ENCODE measurements around the gene CARNS1. TPM values are rescaled to one million over a fixed set of nuclear protein-coding genes. Genes with fewer than 3 reads are reported as not detected.

Gene CARNS1
- total and polyA plus RNA-seq, 8 donors, result 0.29 to 33.3 (median 2.9) TPM

DNA sequence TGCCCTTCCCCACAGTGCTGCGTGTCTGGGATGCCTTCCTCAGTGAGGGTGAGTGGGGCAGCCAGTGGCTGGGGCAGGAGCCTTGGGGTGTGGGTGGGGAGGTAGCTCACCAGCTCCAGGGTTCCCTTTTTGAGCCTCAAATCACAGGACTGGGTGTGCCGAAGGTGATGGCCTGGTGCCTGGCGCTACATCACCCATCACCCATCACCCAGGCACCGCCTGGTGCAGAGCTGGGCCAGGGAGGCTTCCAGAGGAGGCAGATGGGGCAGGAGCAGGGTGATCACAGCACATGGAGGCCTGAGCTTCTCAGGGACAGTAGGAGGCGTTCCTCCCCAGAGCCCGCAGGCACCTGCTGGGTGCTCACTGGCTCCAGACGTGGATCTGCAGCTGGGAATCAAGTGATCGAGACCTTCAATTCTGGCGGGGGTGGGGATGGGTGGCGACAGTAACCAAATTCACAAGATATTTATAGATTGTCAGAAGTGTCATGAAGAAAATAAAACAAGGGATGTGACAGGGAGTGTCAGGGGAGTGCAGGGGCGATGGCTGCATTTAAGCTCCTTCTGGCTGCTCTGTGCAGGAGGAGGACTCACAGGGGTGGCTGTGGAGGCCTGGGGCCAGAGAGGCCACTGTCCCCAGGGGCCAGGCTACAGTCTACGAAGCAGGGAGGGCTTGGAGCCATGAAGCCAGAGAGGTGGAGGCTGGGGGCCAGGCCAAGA is 8.3 kb upstream of the CARNS1 start:
- Histone ChIP-seq H3K4me1 (peaks cover 7 to 57% (median 38%) of the 10 kb centered on the region in 4 donors), H3K9me3 (no peaks in the 10 kb centered on the region), H3K27ac (peak overlapping the region in 2 of 5 donors; percentile 57 to 66), H3K36me3 (no peaks in the 10 kb centered on the region), H3K4me3 (peak overlapping the region in 2 of 4 donors; percentile 2 to 14), H3K27me3 (peaks cover 0 to 82% (median 0%) of the 10 kb centered on the region in 3 donors)
- no peak for DNase-seq
- intact Hi-C loops (cut with DNase I; ENCODE audit: low total_unique reads), result no loop called here
- TF ChIP-seq POLR2AphosphoS5 (IDR thresholded peaks at IDR 0.05) (no peak), POLR2A (IDR thresholded peaks at IDR 0.05) (no peak), EP300 (IDR thresholded peaks at IDR 0.05) (no peak)
- 51 to 61% (median 54%) methylated on average over 9 to 12 of the region's 12 CpGs for WGBS, 5 donors

DNA sequence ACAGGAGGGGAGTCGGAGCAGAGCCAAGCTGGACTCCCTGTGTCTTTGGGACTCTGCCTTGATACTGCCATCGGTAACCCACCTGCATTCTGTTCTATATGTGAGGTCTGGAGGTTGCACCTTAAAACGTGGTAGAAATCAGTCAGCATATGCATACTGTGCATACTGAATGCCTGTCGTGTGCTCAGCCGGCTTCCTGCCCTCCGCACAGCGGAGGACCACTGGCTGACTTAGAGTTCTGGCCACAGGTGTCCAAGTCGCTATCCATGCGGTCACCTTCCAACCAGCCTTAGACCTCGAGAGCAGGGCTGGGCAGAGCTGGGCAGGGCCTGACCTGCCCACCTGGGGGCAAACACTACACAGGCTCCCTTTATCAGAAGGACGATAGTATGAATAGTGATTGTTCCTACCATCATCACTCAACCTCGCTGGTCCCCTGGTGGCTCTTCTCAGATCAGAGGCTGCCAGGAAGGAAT is 7.8 kb upstream of the CARNS1 start:
- Histone ChIP-seq H3K9me3 (no peaks in the 10 kb centered on the region), H3K36me3 (no peaks in the 10 kb centered on the region), H3K4me1 (peaks cover under 1 to 51% (median 33%) of the 10 kb centered on the region in 4 donors), H3K4me3 (peak overlapping the region in 1 of 4 donors; percentile 14), H3K27me3 (peaks cover 0 to 88% (median 0%) of the 10 kb centered on the region in 3 donors), H3K27ac (peak overlapping the region in 2 of 5 donors; percentile 57 to 66)
- WGBS, 5 donors, result 46 to 61% (median 56%) methylated on average over 5 to 12 of the region's 12 CpGs
- no peak for DNase-seq
- intact Hi-C loops (cut with DNase I; ENCODE audit: low total_unique reads), result no loop called here
- TF ChIP-seq CTCF (IDR thresholded peaks at IDR 0.05) (no peak), POLR2A (IDR thresholded peaks at IDR 0.05) (no peak), POLR2AphosphoS5 (IDR thresholded peaks at IDR 0.05) (no peak), EP300 (IDR thresholded peaks at IDR 0.05) (no peak)

DNA sequence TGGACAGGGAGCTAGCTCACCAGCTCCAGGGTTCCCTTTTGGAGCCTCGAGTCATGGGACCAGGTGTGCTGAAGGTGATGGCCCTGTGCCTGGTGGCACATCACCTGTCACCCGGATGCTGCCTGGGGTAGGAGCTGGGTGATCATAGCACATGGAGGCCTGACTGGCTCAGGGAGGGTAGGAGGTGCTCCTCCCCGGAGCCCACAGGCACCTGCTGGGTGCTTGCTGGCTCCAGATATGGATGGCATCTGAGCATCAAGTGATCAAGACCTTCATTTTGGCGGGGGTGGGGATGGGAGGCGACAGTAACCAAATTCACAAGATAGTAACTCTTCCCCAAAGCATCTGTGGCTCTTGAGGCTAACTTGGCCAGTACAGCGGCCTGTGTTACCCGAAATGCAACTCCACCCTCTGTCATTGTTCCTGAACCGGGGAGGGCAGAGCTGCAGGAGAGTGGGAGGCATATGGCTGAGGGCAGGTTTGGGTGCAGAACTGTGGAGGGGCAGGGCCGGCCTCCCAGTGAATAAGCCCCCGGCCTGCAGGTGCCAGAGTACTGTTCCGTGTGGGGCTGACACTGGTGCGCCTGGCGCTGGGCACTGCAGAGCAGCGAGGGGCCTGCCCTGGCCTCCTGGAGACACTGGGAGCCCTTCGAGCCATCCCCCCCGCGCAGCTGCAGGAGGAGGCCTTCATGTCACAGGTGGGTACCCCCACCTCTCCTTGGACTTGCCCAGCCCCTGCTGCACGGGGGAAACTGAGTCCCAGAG is 6.9 kb upstream of the CARNS1 start:
- Histone ChIP-seq H3K36me3 (no peaks in the 10 kb centered on the region), H3K4me1 (peaks cover 0 to 43% (median 31%) of the 10 kb centered on the region in 4 donors), H3K27me3 (peaks cover 0 to 93% (median 0%) of the 10 kb centered on the region in 3 donors), H3K27ac (peak overlapping the region in 3 of 5 donors; percentile 36 to 66 (median 57)), H3K9me3 (no peaks in the 10 kb centered on the region), H3K4me3 (no peak overlapping the region)
- no peak for DNase-seq
- intact Hi-C loops (cut with DNase I; ENCODE audit: low total_unique reads), result no loop called here
- WGBS, 5 donors, result 58 to 83% (median 70%) methylated on average over 6 to 18 of the region's 18 CpGs
- TF ChIP-seq POLR2A (IDR thresholded peaks at IDR 0.05), result no peak

DNA sequence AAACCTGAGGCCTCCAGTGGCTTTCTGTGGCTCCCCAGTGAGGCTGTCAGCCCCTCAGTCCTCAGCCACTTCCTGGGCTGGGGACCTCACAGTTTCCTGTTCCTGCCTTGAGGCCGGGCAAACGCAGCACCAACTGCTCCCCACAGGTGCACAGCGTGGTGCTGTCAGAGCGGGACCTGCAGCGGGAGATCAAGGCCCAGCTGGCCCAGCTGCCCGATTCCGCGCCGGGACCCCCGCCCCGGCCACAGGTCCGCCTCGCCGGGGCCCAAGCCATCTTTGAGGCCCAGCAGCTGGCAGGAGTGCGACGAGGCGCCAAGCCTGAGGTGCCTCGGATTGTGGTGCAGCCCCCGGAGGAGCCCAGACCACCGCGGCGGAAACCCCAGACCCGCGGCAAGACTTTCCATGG is 6.2 kb upstream of the CARNS1 start:
- peaks cover 0 to 43% (median 31%) of the 10 kb centered on the region in 4 donors for H3K4me1 ChIP-seq
- intact Hi-C loops (cut with DNase I; ENCODE audit: low total_unique reads), result no loop called here
- WGBS, 5 donors, result 63 to 69% (median 68%) methylated on average over 13 to 24 of the region's 24 CpGs

More for the DNA sequence above, 6.2 kb upstream of the CARNS1 start:
- Histone ChIP-seq H3K4me3 (peak overlapping the region in 1 of 4 donors; percentile 9), H3K27ac (peak overlapping the region in 4 of 5 donors; percentile 26 to 66 (median 46)), H3K27me3 (peaks cover 0 to 90% (median 0%) of the 10 kb centered on the region in 3 donors), H3K9me3 (no peaks in the 10 kb centered on the region), H3K36me3 (no peaks in the 10 kb centered on the region)
- DNase-seq, result peak; percentile 57 to 68
- no peak for TF ChIP-seq POLR2AphosphoS5 (IDR thresholded peaks at IDR 0.05)
- no peak for TF ChIP-seq CTCF (IDR thresholded peaks at IDR 0.05)
- no peak for TF ChIP-seq EP300 (IDR thresholded peaks at IDR 0.05)
- TF ChIP-seq POLR2A (IDR thresholded peaks at IDR 0.05), result no peak

Data from stomach (tissue), 9 donors.